Jurkat, Clone E6-1 (cell line): ENCODE results near the gene S100A5.
"Not testable (repeated sequence)": the region's sequence is repeated elsewhere in the genome, so short reads cannot be mapped to it uniquely, and the experiment has no call there.

Experiments
- DNase-seq: peaks from one replicate; pipeline ENCODE4 v3.0.0-alpha.2; 2011; ENCODE audit warnings: low read depth, low spot score
- H3K4me3 ChIP-seq: 2 replicates; pipeline ENCODE4 v1.5.1; 2011; ENCODE audit warnings: mild to moderate bottlenecking, low read length, control low read depth, moderate library complexity

Gene S100A5

GRCh38 chr1:153568367-153569099, 27.8 kb upstream of the S100A5 start:
- H3K4me3 ChIP-seq = peak overlapping the region; percentile 45
- peak; percentile 65 for DNase-seq

GRCh38 chr1:153567621-153568366, 27.1 kb upstream of the S100A5 start:
- no peak overlapping the region for H3K4me3 ChIP-seq
- DNase-seq = no peak

GRCh38 chr1:153566414-153567371, 26.0 kb upstream of the S100A5 start:
- H3K4me3 ChIP-seq = no peak overlapping the region
- DNase-seq = no peak

- DNase-seq = no peak
- H3K4me3 ChIP-seq = no peak within 1 kb of the TSS
Observed at GRCh38 chr1:153565529-153566374, 25.0 kb upstream of the S100A5 start, which contains the start of gene S100A2. TSS of gene S100A2 (minus strand) at chr1:153565844. CDS start at chr1:153563877, 1,967 bp downstream.

GRCh38 chr1:153563991-153564390, 23.3 kb upstream of the S100A5 start:
- no peak for DNase-seq
- no peak overlapping the region for H3K4me3 ChIP-seq

- no peak for DNase-seq
Observed at GRCh38 chr1:153563483-153563901, 22.8 kb upstream of the S100A5 start.

GRCh38 chr1:153562021-153562420, 21.3 kb upstream of the S100A5 start:
- not testable (repeated sequence) for DNase-seq, H3K4me3 ChIP-seq

More at GRCh38 chr1:153563483-153563901, 22.8 kb upstream of the S100A5 start:
- no peak overlapping the region for H3K4me3 ChIP-seq

GRCh38 chr1:153561466-153561985, 20.8 kb upstream of the S100A5 start:
- no peak for DNase-seq
- no peak overlapping the region for H3K4me3 ChIP-seq

GRCh38 chr1:153560771-153561465, 20.2 kb upstream of the S100A5 start:
- no peak for DNase-seq
- no peak overlapping the region for H3K4me3 ChIP-seq

GRCh38 chr1:153560241-153560640, 19.5 kb upstream of the S100A5 start:
- no peak for DNase-seq
- no peak overlapping the region for H3K4me3 ChIP-seq

- DNase-seq = no peak
Observed at GRCh38 chr1:153557877-153558276, 17.1 kb upstream of the S100A5 start.

GRCh38 chr1:153556348-153556747, 15.6 kb upstream of the S100A5 start:
- no peak for DNase-seq
- H3K4me3 ChIP-seq = no peak overlapping the region

More at GRCh38 chr1:153557877-153558276, 17.1 kb upstream of the S100A5 start:
- no peak overlapping the region for H3K4me3 ChIP-seq

- DNase-seq = no peak
- no peak overlapping the region for H3K4me3 ChIP-seq
Observed at GRCh38 chr1:153553830-153554541, 13.3 kb upstream of the S100A5 start.

- no peak overlapping the region for H3K4me3 ChIP-seq
- no peak for DNase-seq
Observed at GRCh38 chr1:153553096-153553495, 12.4 kb upstream of the S100A5 start.

GRCh38 chr1:153552335-153552734, 11.6 kb upstream of the S100A5 start:
- no peak overlapping the region for H3K4me3 ChIP-seq
- DNase-seq = no peak

- DNase-seq = no peak
- H3K4me3 ChIP-seq = no peak overlapping the region
Observed at GRCh38 chr1:153550827-153551500, 10.2 kb upstream of the S100A5 start.

GRCh38 chr1:153550398-153550758, 9.6 kb upstream of the S100A5 start:
- no peak for DNase-seq
- no peak overlapping the region for H3K4me3 ChIP-seq
